BE2C (cell line): ENCODE data around the gene SRGAP2B.
"Not testable (repeated sequence)": the region's sequence is repeated elsewhere in the genome, so short reads cannot be mapped to it uniquely, and the experiment has no call there.

Experiments
- DNase-seq: peaks from one replicate; pipeline ENCODE4 v3.0.0-alpha.2; 2020
- H3K27me3 ChIP-seq: fragments of 250-450 bp; sonication (Bioruptor Pico); 2 replicates; pipeline ENCODE4 v1.5.1; 2020; ENCODE audit warnings: mild to moderate bottlenecking
- H3K36me3 ChIP-seq: fragments of 250-450 bp; sonication (Bioruptor Pico); 2 replicates; pipeline ENCODE4 v1.5.1; 2020; ENCODE audit warnings: mild to moderate bottlenecking
- H3K4me1 ChIP-seq: fragments of 250-450 bp; sonication (Bioruptor Pico); 2 replicates; pipeline ENCODE4 v1.5.1; 2020
- H3K4me3 ChIP-seq: 2 replicates; pipeline ENCODE4 v1.5.1; 2011; ENCODE audit warnings: low read depth, low read length
- H3K9me3 ChIP-seq: fragments of 250-450 bp; sonication (Bioruptor Pico); 2 replicates; pipeline ENCODE4 v1.5.1; 2020

SRGAP2B gene

GRCh38 chr1:144963571-144963970 lies 131.6 kb downstream of the SRGAP2B start:
- not testable (repeated sequence) for DNase-seq, H3K4me1 ChIP-seq, H3K9me3 ChIP-seq, H3K4me3 ChIP-seq, H3K27me3 ChIP-seq, H3K36me3 ChIP-seq

- H3K36me3 ChIP-seq, H3K4me1 ChIP-seq, H3K27me3 ChIP-seq, H3K9me3 ChIP-seq, DNase-seq, H3K4me3 ChIP-seq: not testable (repeated sequence)
These were observed 133.2 kb downstream of the SRGAP2B start for GRCh38 chr1:144961604-144962583.

GRCh38 chr1:144960929-144961488 lies 134.1 kb downstream of the SRGAP2B start:
- not testable (repeated sequence) for DNase-seq, H3K4me3 ChIP-seq, H3K9me3 ChIP-seq, H3K36me3 ChIP-seq, H3K4me1 ChIP-seq, H3K27me3 ChIP-seq

DNA sequence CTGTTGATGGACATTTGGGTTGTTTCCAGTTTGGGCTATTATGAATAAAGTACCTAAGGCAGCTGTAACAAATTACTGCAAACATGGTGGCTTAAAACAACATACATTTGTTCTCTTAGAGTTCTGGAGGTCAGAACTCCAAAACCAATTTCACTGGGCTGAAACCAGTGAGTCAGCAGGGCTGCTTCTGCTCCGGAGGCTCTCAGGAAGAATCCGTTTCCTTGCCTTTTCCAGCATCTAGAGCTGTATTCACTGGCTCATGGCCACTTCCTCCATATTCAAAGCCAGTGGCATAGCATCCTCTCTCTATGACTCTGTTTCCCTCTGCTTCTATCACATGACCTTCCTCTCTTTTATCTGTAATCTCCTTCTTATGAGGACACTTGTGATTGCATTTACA lies 146.7 kb downstream of the SRGAP2B start:
- not testable (repeated sequence) for H3K36me3 ChIP-seq, DNase-seq, H3K4me3 ChIP-seq, H3K4me1 ChIP-seq, H3K27me3 ChIP-seq, H3K9me3 ChIP-seq

GRCh38 chr1:144947495-144947894 lies 147.6 kb downstream of the SRGAP2B start:
- not testable (repeated sequence) for H3K4me3 ChIP-seq, DNase-seq, H3K36me3 ChIP-seq, H3K27me3 ChIP-seq, H3K9me3 ChIP-seq, H3K4me1 ChIP-seq

DNA sequence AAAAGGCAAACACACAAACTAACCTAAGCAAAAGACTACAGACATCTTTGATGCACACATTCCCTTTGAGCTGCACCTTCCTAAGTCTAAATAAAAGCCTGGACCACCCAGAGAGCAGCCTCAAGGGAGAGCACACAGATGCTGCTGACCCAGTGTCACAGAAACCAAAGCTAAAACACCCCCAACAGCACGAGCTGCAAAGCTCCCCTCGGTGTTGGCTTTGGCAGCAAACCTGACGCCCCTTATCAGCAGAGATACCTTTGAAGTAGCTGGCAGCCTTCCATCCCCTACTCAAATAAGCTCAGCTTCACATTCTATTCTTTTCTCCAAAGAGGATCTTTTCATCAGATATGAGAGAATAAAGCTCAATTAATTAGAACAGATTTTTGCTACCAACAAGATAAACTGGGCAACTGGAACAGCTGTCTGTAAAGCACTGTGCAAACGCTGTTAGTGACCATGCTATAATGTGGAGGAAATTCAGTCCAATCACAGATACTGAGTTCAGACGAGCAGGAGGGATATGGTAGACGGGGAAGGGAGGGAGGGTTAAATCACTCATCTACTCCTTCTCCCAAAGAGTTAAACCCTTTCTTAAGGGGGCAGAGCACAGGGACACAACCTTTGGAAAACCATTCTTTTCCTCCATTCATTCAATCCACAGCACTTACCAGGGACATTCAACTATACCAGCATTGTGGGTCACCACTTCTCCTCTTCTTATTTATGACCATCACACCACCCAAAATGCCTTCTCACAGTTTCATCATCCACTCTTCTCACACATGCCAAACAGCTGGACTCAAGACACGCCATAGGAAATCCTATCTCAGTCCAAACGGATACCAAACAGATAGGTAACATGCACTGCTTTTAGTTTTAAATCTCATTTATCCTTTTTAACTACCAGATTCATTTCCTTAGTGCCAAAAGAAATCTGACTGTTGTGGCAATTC lies 148.3 kb downstream of the SRGAP2B start:
- H3K9me3 ChIP-seq, DNase-seq, H3K4me3 ChIP-seq, H3K36me3 ChIP-seq, H3K4me1 ChIP-seq, H3K27me3 ChIP-seq: not testable (repeated sequence)

DNA sequence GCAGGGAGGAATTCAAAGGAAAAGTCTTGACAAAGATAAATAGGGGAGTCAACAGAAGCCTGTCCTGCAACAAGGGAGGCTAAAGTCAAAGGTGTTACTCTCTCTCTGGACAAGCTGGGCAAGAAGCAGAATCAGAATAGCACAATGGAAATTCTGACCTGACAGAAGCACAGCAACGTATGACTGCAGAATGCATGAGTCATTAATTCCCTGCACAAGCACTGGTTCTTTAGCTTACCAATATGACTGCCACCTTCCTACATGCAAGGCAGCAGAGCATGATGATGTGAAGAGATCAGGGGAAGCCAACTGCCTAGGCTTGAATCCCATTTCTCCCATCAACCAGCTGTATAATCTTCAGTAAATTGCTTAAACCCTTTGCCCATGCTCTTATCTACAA lies 153.4 kb downstream of the SRGAP2B start:
- not testable (repeated sequence) for H3K36me3 ChIP-seq, H3K9me3 ChIP-seq, H3K4me1 ChIP-seq, H3K4me3 ChIP-seq, H3K27me3 ChIP-seq, DNase-seq

DNA sequence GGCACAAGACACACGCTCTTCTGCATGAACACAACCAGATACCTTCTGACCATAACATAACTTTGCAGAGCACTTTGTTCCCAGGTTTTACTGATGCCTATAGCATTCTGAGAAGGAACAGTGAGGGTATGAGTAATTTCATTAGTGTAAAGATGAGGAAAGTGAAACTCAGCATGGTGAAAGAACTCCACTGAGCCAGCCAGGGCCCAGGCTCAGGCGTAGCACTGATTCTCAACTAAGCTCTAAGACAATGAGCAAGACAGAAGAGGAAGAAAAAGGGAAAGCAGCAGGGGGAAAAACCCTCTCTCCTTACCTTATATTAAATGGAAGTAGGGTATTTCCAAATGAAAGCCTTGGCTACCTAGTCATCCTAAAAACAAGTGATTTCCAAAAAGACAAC lies 155.1 kb downstream of the SRGAP2B start:
- not testable (repeated sequence) for DNase-seq, H3K27me3 ChIP-seq, H3K4me3 ChIP-seq, H3K9me3 ChIP-seq, H3K36me3 ChIP-seq, H3K4me1 ChIP-seq

GRCh38 chr1:144938627-144939026 lies 156.5 kb downstream of the SRGAP2B start:
- not testable (repeated sequence) for H3K4me1 ChIP-seq, H3K27me3 ChIP-seq

DNA sequence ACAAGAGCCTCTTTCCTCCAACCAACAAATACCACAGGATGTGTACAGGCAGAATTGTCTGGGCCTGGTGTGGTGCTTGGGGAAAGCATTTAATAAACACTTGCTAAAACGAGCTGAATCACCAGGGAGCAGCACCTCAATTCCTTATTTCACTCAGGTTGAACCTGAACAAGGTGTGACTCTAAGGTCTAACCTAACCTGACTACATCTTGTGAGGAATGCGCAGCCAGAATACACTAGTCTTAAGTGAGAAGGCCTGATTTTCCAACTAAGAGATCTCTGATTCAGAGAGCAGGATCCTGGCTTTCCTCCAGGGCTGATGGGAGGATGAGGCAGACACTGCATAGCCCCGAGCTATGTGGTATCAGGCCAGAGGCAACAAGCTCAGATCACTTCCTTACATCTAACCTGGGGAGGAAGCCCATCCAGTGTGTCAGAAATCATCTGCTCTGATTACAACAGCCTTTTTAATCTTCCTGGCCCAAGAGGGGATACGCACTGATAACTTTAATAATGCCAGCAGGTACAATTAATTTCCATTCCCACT lies 158.9 kb downstream of the SRGAP2B start:
- not testable (repeated sequence) for H3K36me3 ChIP-seq, DNase-seq, H3K4me3 ChIP-seq, H3K4me1 ChIP-seq, H3K27me3 ChIP-seq, H3K9me3 ChIP-seq

More at GRCh38 chr1:144938627-144939026, 156.5 kb downstream of the SRGAP2B start:
- not testable (repeated sequence) for DNase-seq, H3K4me3 ChIP-seq, H3K36me3 ChIP-seq, H3K9me3 ChIP-seq

GRCh38 chr1:144935310-144935709 lies 159.8 kb downstream of the SRGAP2B start:
- H3K4me1 ChIP-seq, H3K9me3 ChIP-seq, H3K36me3 ChIP-seq, H3K27me3 ChIP-seq, H3K4me3 ChIP-seq, DNase-seq: not testable (repeated sequence)

GRCh38 chr1:144933014-144933413 lies 162.1 kb downstream of the SRGAP2B start:
- not testable (repeated sequence) for H3K27me3 ChIP-seq, H3K4me3 ChIP-seq, H3K4me1 ChIP-seq, H3K9me3 ChIP-seq, H3K36me3 ChIP-seq, DNase-seq

GRCh38 chr1:144932153-144932552 lies 163.0 kb downstream of the SRGAP2B start:
- H3K4me3 ChIP-seq, H3K9me3 ChIP-seq, H3K36me3 ChIP-seq, DNase-seq, H3K27me3 ChIP-seq, H3K4me1 ChIP-seq: not testable (repeated sequence)

DNA sequence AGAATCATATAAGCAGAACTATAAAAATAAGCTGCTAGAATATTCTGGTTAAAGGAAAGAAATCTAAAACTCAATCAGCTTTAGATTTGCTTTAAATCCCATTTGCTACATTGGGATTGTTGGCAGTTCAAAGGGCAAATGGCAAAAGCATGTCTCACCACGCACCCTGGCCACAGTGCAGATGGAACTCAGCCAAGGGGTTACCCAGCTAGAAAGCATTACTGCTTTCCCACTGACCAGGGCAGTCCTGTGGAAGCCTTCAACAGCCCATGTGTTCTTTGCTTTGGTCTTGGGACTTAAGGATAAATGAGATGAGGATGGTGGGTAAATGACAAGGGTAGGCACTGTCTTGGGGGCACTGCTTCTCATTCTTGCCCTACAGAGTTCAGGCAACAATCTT lies 163.6 kb downstream of the SRGAP2B start:
- not testable (repeated sequence) for H3K9me3 ChIP-seq, H3K36me3 ChIP-seq, H3K4me1 ChIP-seq, H3K4me3 ChIP-seq, H3K27me3 ChIP-seq, DNase-seq

GRCh38 chr1:144930085-144930777 lies 164.9 kb downstream of the SRGAP2B start:
- not testable (repeated sequence) for H3K4me1 ChIP-seq, H3K4me3 ChIP-seq, H3K9me3 ChIP-seq, DNase-seq, H3K36me3 ChIP-seq, H3K27me3 ChIP-seq
